Neural progenitor cell (in vitro differentiated cells): ENCODE data around the gene EMP1. TPM values are rescaled to one million over a fixed set of nuclear protein-coding genes. Genes with fewer than 3 reads are reported as not detected.

ENCODE experiments used
- DNase-seq: peaks from one replicate; pipeline ENCODE4 v3.0.0-alpha.2; 2016; ENCODE audit warnings: low spot score
- H2AFZ ChIP-seq: fragments of 200-600 bp; sonication (generic); replicated peaks from 2 replicates; pipeline ENCODE4 v1.6.1; 2016; ENCODE audit warnings: antibody characterized with exemption
- H3F3A ChIP-seq: fragments of 200-600 bp; sonication (generic); 2 replicates; pipeline ENCODE4 v1.6.1; 2016; ENCODE audit warnings: antibody characterized with exemption, low read depth
- H3K27ac ChIP-seq: fragments of 200-600 bp; sonication (generic); 2 replicates; pipeline ENCODE4 v1.5.1; 2016; ENCODE audit warnings: mild to moderate bottlenecking
- H3K27me3 ChIP-seq: fragments of 200-600 bp; sonication (generic); 2 replicates; pipeline ENCODE4 v1.6.1; 2016; ENCODE audit warnings: mild to moderate bottlenecking, moderate library complexity
- H3K36me3 ChIP-seq: fragments of 200-600 bp; sonication (generic); 2 replicates; pipeline ENCODE4 v1.5.1; 2016
- H3K4me1 ChIP-seq: fragments of 200-600 bp; sonication (generic); 2 replicates; pipeline ENCODE4 v1.6.1; 2016; ENCODE audit warnings: mixed run types
- H3K4me2 ChIP-seq: fragments of 200-600 bp; sonication (generic); 2 replicates; pipeline ENCODE4 v1.6.1; 2016
- H3K4me3 ChIP-seq: fragments of 200-600 bp; sonication (generic); 2 replicates; pipeline ENCODE4 v1.5.1; 2016
- H3K79me2 ChIP-seq: fragments of 200-600 bp; sonication (generic); 2 replicates; pipeline ENCODE4 v1.6.1; 2016; ENCODE audit warnings: low read depth
- H3K9ac ChIP-seq: fragments of 200-600 bp; sonication (generic); 2 replicates; pipeline ENCODE4 v1.6.1; 2016
- H3K9me3 ChIP-seq: fragments of 200-600 bp; sonication (generic); 2 replicates; pipeline ENCODE4 v1.5.1; 2016; ENCODE audit warnings: low read depth
- H4K20me1 ChIP-seq: fragments of 200-600 bp; sonication (generic); 2 replicates; pipeline ENCODE4 v1.6.1; 2016; ENCODE audit warnings: low read depth
- H3K27ac Mint-ChIP-seq: 3 replicates; pipeline ENCODE4 v1.8.0; 2021; ENCODE audit warnings: mixed read lengths
- H3K27me3 Mint-ChIP-seq: 2 replicates; pipeline ENCODE4 v1.8.0; 2022; ENCODE audit warnings: low read depth, mild to moderate bottlenecking, inconsistent platforms, moderate library complexity, mixed read lengths; ENCODE audit not compliant: insufficient read depth
- H3K36me3 Mint-ChIP-seq: 3 replicates; pipeline ENCODE4 v1.8.0; 2021; ENCODE audit warnings: mixed read lengths
- H3K4me1 Mint-ChIP-seq: 3 replicates; pipeline ENCODE4 v1.8.0; 2021; ENCODE audit warnings: mixed read lengths
- H3K4me3 Mint-ChIP-seq: 3 replicates; pipeline ENCODE4 v1.8.0; 2021; ENCODE audit warnings: mild to moderate bottlenecking, moderate library complexity, mixed read lengths
- H3K9me3 Mint-ChIP-seq: 3 replicates; pipeline ENCODE4 v1.8.0; 2020; ENCODE audit warnings: mixed read lengths
- EZH2 ChIP-seq: fragments of 200-600 bp; sonication (generic); IDR thresholded peaks from 2 replicates; pipeline ENCODE4 v1.6.1; 2017; ENCODE audit warnings: antibody characterized with exemption, mild to moderate bottlenecking, moderate library complexity
- EZH2phosphoT487 ChIP-seq: fragments of 200-600 bp; sonication (generic); IDR thresholded peaks from 2 replicates; pipeline ENCODE4 v1.6.1; 2017; ENCODE audit warnings: antibody characterized with exemption
- total RNA-seq: library from RNA; depleted of rRNA; stranded (reverse); fragments of >200 nt; gene quantifications from 2 replicates; pipeline ENCODE4 v1.2.3, GENCODE V29; 2015; ENCODE audit warnings: low replicate concordance
- TF ChIP-seq, protein P1 (sequence below): fragments of 200-600 bp; sonication (generic); IDR thresholded peaks from 2 replicates; pipeline ENCODE4 v1.5.1; 2017; ENCODE audit warnings: antibody characterized with exemption, mild to moderate bottlenecking

The EMP1 gene
- total RNA-seq, 1 donor from 2014 or later, result not detected

DNA sequence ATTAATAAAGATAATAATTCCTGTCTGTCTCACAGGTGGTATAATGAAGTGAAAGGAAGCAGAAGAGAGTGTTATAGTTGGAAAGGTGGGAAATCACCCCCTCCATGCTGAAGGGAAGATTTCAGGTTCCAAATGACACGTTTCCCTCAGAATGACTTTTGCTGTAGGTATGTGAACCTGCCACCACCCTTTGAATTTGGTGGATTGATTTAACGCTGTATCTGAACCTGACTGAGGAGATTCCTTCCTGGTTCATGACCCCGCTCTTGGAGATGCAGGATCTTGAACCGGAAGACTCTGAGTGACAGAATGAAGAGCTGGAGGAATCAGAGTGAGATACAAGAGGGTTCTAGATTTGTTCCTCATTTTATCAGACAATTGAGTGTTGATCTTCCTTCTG lies 20.3 kb upstream of the EMP1 start:
- Histone ChIP-seq H3K9ac (no peak overlapping the region), H3K4me2 (no peak overlapping the region), H3K27me3 (no peaks in the 10 kb centered on the region), H3K36me3 (no peaks in the 10 kb centered on the region), H3K4me3 (no peak overlapping the region), H3K27ac (no peak overlapping the region), H3F3A (peaks cover 4% of the 10 kb centered on the region), H4K20me1 (no peaks in the 10 kb centered on the region), H3K9me3 (no peaks in the 10 kb centered on the region), H3K4me1 (peaks cover 43% of the 10 kb centered on the region), H2AFZ (no peak overlapping the region), H3K79me2 (no peaks in the 10 kb centered on the region)
- Mint-ChIP-seq H3K27me3 (peaks cover 3% of the 10 kb centered on the region), H3K4me3 (no peak overlapping the region), H3K9me3 (no peaks in the 10 kb centered on the region), H3K36me3 (no peaks in the 10 kb centered on the region), H3K27ac (no peak overlapping the region), H3K4me1 (peaks cover 72% of the 10 kb centered on the region)
- no peak for DNase-seq
- TF ChIP-seq EZH2 (no peak), EZH2phosphoT487 (no peak)
- TF ChIP-seq, protein P1, sequence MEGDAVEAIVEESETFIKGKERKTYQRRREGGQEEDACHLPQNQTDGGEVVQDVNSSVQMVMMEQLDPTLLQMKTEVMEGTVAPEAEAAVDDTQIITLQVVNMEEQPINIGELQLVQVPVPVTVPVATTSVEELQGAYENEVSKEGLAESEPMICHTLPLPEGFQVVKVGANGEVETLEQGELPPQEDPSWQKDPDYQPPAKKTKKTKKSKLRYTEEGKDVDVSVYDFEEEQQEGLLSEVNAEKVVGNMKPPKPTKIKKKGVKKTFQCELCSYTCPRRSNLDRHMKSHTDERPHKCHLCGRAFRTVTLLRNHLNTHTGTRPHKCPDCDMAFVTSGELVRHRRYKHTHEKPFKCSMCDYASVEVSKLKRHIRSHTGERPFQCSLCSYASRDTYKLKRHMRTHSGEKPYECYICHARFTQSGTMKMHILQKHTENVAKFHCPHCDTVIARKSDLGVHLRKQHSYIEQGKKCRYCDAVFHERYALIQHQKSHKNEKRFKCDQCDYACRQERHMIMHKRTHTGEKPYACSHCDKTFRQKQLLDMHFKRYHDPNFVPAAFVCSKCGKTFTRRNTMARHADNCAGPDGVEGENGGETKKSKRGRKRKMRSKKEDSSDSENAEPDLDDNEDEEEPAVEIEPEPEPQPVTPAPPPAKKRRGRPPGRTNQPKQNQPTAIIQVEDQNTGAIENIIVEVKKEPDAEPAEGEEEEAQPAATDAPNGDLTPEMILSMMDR, result no peak

DNA sequence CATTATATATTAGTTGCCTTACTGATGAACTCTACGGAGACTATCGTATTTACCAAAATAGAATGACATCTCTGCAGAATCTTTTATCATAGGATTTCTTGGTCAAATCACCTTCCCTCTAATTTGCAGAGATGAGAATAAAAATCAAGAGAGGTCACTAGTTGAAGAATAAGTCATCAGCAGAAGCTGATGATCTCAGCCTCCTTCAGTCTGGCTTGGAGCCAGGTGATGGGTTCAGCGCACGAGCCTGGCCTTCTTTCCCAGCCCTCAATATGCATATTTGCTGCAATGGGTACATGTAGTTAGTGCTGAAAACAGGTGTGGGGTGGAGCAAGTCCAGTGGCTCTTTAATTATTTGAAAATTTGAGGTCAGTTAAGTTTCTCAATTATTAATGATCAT lies 19.2 kb upstream of the EMP1 start:
- Histone ChIP-seq H2AFZ (no peak overlapping the region), H3K79me2 (no peaks in the 10 kb centered on the region), H3K27me3 (no peaks in the 10 kb centered on the region), H3K4me3 (no peak overlapping the region), H4K20me1 (no peaks in the 10 kb centered on the region), H3K4me2 (no peak overlapping the region), H3K9ac (no peak overlapping the region), H3K27ac (no peak overlapping the region), H3F3A (peaks cover 4% of the 10 kb centered on the region), H3K36me3 (no peaks in the 10 kb centered on the region), H3K4me1 (peaks cover 32% of the 10 kb centered on the region), H3K9me3 (no peaks in the 10 kb centered on the region)
- H3K27me3 Mint-ChIP-seq, result peaks cover 3% of the 10 kb centered on the region
- H3K27ac Mint-ChIP-seq, result no peak overlapping the region
- no peak for DNase-seq
- no peaks in the 10 kb centered on the region for H3K9me3 Mint-ChIP-seq
- TF ChIP-seq, protein P1, result no peak
- TF ChIP-seq EZH2phosphoT487, result no peak
- no peak for TF ChIP-seq EZH2
- H3K36me3 Mint-ChIP-seq, result no peaks in the 10 kb centered on the region
- H3K4me3 Mint-ChIP-seq, result no peak overlapping the region
- H3K4me1 Mint-ChIP-seq, result peaks cover 69% of the 10 kb centered on the region

DNA sequence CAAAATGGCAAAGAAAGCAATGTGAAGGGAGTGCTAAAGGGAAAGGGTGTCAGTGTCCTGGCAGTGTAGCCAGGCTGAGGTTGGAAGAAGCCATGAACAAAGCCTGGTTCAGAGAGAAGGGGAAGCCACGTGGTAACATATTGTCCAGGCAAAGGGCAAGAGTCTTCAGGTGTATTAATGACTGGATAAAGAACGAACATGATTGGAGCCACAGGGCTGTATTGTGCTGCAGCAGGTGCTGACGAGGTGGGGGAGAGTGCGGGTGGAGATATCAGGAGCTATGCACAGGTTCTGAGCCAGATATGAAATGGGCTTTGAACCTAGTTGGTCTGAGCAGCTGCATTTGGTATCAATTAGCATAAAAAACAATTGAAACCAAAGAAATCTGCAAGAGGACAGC lies 18.6 kb upstream of the EMP1 start:
- no peaks in the 10 kb centered on the region for H3K9me3 Mint-ChIP-seq
- H3K9me3 ChIP-seq, result no peaks in the 10 kb centered on the region
- H3K27me3 ChIP-seq, result no peaks in the 10 kb centered on the region
- H3K36me3 Mint-ChIP-seq, result no peaks in the 10 kb centered on the region
- H3K9ac ChIP-seq, result no peak overlapping the region
- H3K4me3 Mint-ChIP-seq, result no peak overlapping the region
- no peak overlapping the region for H2AFZ ChIP-seq
- no peak overlapping the region for H3K4me2 ChIP-seq
- H3K27me3 Mint-ChIP-seq, result peaks cover 3% of the 10 kb centered on the region
- peaks cover 26% of the 10 kb centered on the region for H3K4me1 ChIP-seq
- H3K4me3 ChIP-seq, result no peak overlapping the region
- TF ChIP-seq EZH2 (no peak), EZH2phosphoT487 (no peak)
- TF ChIP-seq, protein P1, result no peak
- H3F3A ChIP-seq, result peaks cover 4% of the 10 kb centered on the region
- H4K20me1 ChIP-seq, result no peaks in the 10 kb centered on the region
- no peaks in the 10 kb centered on the region for H3K36me3 ChIP-seq
- no peak overlapping the region for H3K27ac ChIP-seq
- no peaks in the 10 kb centered on the region for H3K79me2 ChIP-seq
- DNase-seq, result no peak
- peaks cover 63% of the 10 kb centered on the region for H3K4me1 Mint-ChIP-seq
- no peak overlapping the region for H3K27ac Mint-ChIP-seq
